GM19328 (cell line): ENCODE data around the gene PTPRN2.

Experiments used
- ATAC-seq: cut with Tn5 transposase; IDR thresholded peaks from one replicate; pipeline ENCODE4 v1.9.1; 2021; ENCODE audit warnings: mild to moderate bottlenecking, moderate library complexity; ENCODE audit not compliant: unreplicated experiment

The PTPRN2 gene

GRCh38 chr7:157870644-157871290 is 716.9 kb downstream of the PTPRN2 start:
- no peak for ATAC-seq

- no peak for ATAC-seq
Measured at GRCh38 chr7:157869793-157870192, 717.8 kb downstream of the PTPRN2 start.

GRCh38 chr7:157867685-157868305 is 719.8 kb downstream of the PTPRN2 start:
- ATAC-seq: no peak

- ATAC-seq: no peak
Measured at GRCh38 chr7:157866336-157866924, 721.2 kb downstream of the PTPRN2 start.

- no peak for ATAC-seq
Measured at GRCh38 chr7:157865351-157866165, 722.1 kb downstream of the PTPRN2 start.

GRCh38 chr7:157864911-157865310 is 722.7 kb downstream of the PTPRN2 start:
- no peak for ATAC-seq

- no peak for ATAC-seq
Measured at GRCh38 chr7:157863906-157864810, 723.5 kb downstream of the PTPRN2 start.

- ATAC-seq: no peak
Measured at GRCh38 chr7:157863176-157863575, 724.4 kb downstream of the PTPRN2 start.

GRCh38 chr7:157862731-157863130 is 724.9 kb downstream of the PTPRN2 start:
- ATAC-seq: no peak

GRCh38 chr7:157861551-157861950 is 726.1 kb downstream of the PTPRN2 start:
- no peak for ATAC-seq

- no peak for ATAC-seq
Measured at GRCh38 chr7:157861031-157861491, 726.6 kb downstream of the PTPRN2 start.

GRCh38 chr7:157860406-157860805 is 727.2 kb downstream of the PTPRN2 start:
- ATAC-seq: no peak

- no peak for ATAC-seq
Measured at GRCh38 chr7:157859915-157860314, 727.7 kb downstream of the PTPRN2 start.

- ATAC-seq: no peak
Measured at GRCh38 chr7:157857578-157858075, 730.0 kb downstream of the PTPRN2 start.

GRCh38 chr7:157856873-157857577 is 730.6 kb downstream of the PTPRN2 start:
- ATAC-seq: no peak

GRCh38 chr7:157855452-157856213 is 732.0 kb downstream of the PTPRN2 start:
- ATAC-seq: no peak

GRCh38 chr7:157855016-157855415 is 732.6 kb downstream of the PTPRN2 start:
- ATAC-seq: no peak

GRCh38 chr7:157854066-157854891 is 733.3 kb downstream of the PTPRN2 start:
- ATAC-seq: no peak
